Measurements from ENCODE around the gene PARD3B.

Gene PARD3B

DNA sequence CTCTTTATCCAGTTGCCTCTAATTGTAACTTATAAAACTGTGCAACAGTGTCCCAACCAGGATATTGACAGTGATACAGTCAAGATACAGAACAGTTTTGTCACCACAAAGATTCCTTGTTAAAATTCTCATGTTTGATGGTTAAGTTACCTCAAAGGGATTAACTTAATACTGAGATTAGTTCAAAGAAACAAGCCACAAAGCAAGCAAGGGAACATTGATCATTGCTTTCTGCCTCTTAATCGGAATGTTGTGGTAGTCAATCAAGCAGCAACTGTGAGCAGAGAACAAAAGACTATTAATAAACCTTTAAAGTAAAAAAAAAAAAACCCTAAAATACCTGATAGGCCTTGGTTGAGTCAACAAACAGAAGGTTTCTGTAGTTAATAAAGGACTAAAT is 352.3 kb downstream of the PARD3B start:
- DNase-seq (ENCODE audit: insufficient read length, low spot score) (no peak), FAIRE-seq (no peak)
- TF ChIP-seq POLR2A (IDR thresholded peaks at IDR 0.05; ENCODE audit: low read depth, low read length) = no peak

DNA sequence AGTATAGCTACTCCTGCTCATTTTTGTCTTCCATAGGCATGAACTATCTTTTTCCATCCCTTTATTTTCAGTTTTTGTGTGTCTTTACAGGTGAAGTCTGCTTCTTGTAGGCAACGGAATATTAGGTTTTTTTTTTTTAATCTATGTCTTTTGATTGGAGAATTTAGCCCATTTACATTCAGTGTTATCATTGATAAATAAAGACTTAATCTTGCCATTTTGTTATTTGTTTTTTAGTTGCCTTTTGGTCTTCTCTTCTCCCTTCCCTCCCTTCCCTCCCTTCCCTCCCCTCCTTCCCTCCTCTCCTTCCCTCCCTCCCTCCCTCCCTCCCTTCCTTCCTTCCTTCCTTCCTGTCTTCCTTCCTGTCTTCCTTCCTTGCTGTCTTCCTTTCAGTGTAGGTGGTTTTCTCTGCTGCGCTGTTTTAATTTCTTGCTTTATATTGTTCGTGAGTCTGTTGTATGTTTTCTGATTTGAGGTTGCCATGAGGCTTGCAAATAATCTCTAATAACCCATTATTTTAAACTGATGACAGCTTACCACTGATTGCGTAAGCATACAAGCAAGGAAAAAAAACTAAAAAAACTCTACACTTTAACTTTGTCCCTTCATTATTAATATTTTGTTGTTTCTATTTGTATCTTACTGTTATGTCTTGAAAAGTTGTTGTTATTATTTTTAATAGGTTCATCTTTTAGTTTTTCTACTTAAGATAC is 353.8 kb downstream of the PARD3B start:
- TF ChIP-seq POLR2A (IDR thresholded peaks at IDR 0.05; ENCODE audit: low read depth, low read length) = no peak
- no peak for FAIRE-seq

DNA sequence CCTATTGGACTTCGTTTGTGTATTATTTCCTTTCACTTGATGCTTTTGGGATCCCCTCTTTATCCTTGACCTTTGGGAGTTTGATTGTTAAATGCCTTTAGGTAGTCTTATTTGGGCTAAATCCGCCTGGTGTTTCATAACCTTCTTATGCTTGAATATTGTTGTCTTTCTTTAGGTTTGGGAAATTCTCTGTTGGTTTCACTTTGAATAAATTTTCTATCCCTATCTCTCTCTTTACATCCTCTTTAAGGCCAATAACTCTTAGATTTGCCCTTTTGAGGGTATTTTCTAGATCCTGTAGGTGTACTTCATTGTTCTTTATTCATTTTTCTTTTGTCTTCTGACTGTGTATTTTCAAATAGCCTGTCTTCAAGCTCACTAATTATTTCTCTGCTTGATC is 354.7 kb downstream of the PARD3B start:
- FAIRE-seq (no peak), DNase-seq (ENCODE audit: insufficient read length, low spot score) (no peak)
- TF ChIP-seq POLR2A (IDR thresholded peaks at IDR 0.05; ENCODE audit: low read depth, low read length) = no peak

More for the DNA sequence above, 353.8 kb downstream of the PARD3B start:
- DNase-seq (ENCODE audit: insufficient read length, low spot score) = no peak

GRCh38 chr2:204900487-204900886 is 355.2 kb downstream of the PARD3B start:
- TF ChIP-seq POLR2A (IDR thresholded peaks at IDR 0.05; ENCODE audit: low read depth, low read length) = no peak
- no peak for DNase-seq (ENCODE audit: insufficient read length, low spot score)
- no peak for FAIRE-seq

DNA sequence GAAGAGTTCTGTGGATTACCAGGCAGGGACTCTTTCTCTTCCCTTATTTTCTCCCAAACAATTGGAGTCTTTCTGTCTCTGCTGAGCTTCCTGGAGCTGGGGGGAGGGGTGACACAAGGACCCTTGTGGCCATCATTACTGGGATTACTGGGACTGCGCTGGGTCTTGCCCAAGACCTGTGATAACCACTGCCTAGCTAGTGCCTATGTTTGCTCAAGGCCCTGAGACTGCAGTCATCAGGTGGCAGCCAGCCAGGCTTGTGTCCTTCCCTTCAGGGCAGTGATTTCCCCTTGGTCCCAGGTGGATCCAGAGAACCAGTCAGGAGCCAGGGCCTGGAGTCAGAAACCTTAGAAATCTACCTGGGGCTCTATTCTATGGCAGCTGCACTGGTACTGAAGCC is 355.6 kb downstream of the PARD3B start:
- no peak for TF ChIP-seq POLR2A (IDR thresholded peaks at IDR 0.05; ENCODE audit: low read depth, low read length)
- DNase-seq (ENCODE audit: insufficient read length, low spot score) (no peak), FAIRE-seq (no peak)

- DNase-seq (ENCODE audit: insufficient read length, low spot score) (no peak), FAIRE-seq (no peak)
- TF ChIP-seq POLR2A (IDR thresholded peaks at IDR 0.05; ENCODE audit: low read depth, low read length) = no peak
Measured at GRCh38 chr2:204901591-204901990, 356.3 kb downstream of the PARD3B start.

DNA sequence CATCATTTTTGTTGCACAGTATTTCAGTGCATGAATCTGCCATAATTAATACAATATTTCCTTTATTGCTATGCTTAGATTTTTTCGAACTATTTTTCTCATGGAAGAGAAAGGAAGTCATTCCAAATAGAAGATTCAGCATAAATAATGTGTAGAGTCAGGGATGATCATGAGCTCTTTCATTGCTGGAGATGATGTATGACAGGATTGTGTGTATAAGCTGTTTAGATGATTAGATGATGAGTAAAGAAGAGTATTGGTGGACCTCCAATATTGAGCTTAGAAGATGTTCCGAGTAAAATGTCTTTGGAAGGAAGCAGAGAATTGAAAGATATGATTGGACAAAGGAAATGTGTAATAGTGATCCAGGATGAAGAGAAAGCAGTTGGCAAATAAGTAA is 364.5 kb downstream of the PARD3B start:
- no peak for TF ChIP-seq POLR2A (IDR thresholded peaks at IDR 0.05; ENCODE audit: low read depth, low read length)
- DNase-seq (ENCODE audit: insufficient read length, low spot score) = no peak
- no peak for FAIRE-seq

- no peak for TF ChIP-seq POLR2A (IDR thresholded peaks at IDR 0.05; ENCODE audit: low read depth, low read length)
- DNase-seq (ENCODE audit: insufficient read length, low spot score) (no peak), FAIRE-seq (no peak)
Measured at GRCh38 chr2:204913312-204913711, 368.0 kb downstream of the PARD3B start.

GRCh38 chr2:204913854-204914464 is 368.7 kb downstream of the PARD3B start:
- DNase-seq (ENCODE audit: insufficient read length, low spot score) (no peak), FAIRE-seq (no peak)
- no peak for TF ChIP-seq POLR2A (IDR thresholded peaks at IDR 0.05; ENCODE audit: low read depth, low read length)

DNA sequence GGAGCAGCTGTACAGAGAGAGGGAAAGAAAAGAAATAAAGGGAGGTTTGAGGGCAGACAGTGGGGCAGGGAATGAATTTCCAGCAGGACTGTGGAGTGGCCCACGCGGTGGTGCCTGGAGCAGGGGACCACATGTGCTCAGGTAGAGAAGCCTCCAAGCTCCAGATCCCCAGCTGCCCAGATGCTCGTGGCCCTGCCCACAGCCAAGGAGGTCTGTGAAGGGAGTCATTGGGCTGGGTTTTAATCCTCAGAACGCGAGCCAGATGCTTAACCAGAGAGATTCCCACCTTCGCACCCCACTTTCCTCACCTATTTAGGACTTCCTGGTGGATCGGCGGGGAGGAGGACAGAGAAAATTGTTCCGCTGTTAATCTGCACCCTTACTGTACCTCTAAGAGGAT is 369.4 kb downstream of the PARD3B start:
- no peak for FAIRE-seq
- DNase-seq (ENCODE audit: insufficient read length, low spot score) = no peak
- no peak for TF ChIP-seq POLR2A (IDR thresholded peaks at IDR 0.05; ENCODE audit: low read depth, low read length)

GRCh38 chr2:204917089-204917701 is 371.9 kb downstream of the PARD3B start:
- no peak for TF ChIP-seq POLR2A (IDR thresholded peaks at IDR 0.05; ENCODE audit: low read depth, low read length)
- DNase-seq (ENCODE audit: insufficient read length, low spot score) (no peak), FAIRE-seq (no peak)

DNA sequence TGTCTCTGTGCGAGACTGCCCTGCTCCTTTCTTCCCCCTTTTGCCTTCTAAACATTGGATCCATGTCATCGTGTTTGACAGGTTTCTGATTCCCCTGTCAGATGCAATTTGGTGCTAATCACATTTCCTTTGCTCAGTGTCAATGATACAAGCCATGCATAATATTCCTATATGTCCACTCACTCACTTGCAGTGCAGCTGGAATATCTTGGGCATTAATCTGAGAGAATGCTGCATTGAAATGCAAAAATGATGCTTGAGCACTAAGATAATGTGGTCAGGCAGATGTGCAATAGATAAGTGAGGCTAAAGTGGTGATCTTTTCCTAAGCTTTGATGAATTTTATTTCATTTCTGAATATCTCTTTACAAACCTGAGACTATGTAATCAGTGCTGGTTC is 375.5 kb downstream of the PARD3B start:
- DNase-seq (ENCODE audit: insufficient read length, low spot score) (no peak), FAIRE-seq (no peak)
- TF ChIP-seq POLR2A (IDR thresholded peaks at IDR 0.05; ENCODE audit: low read depth, low read length) = no peak

DNA sequence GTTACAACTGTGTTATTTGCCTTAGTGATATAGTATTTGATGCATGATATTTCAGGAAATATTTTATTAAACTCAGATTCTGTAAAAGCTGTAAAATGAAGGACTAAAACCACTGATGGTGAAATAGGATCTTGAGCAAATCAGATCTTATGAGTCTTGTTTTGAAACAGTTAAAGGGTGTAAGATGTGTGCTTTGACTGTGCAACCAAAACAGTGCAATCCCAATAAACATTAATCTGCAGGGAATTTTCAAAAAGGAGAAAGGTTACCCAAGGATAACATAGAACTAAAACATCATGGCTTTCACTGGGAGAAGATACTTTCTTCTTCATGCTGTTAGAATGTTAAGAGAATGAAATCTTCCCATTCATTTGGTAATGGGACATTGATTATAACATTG is 378.7 kb downstream of the PARD3B start:
- no peak for TF ChIP-seq POLR2A (IDR thresholded peaks at IDR 0.05; ENCODE audit: low read depth, low read length)
- DNase-seq (ENCODE audit: insufficient read length, low spot score) (no peak), FAIRE-seq (no peak)

GRCh38 chr2:204931562-204931961 is 386.3 kb downstream of the PARD3B start:
- FAIRE-seq = no peak
- TF ChIP-seq POLR2A (IDR thresholded peaks at IDR 0.05; ENCODE audit: low read depth, low read length) = no peak
- no peak for DNase-seq (ENCODE audit: insufficient read length, low spot score)
